Lower leg skin (tissue), 3 donors: ENCODE data around the gene AGPAT1.
A peak's percentile ranks its signal among the peaks of the same experiment; 100 is the strongest.

Experiments used
- POLR2A ChIP-seq, 2 donors: fragments of 450-650 bp; IDR thresholded peaks; one replicate each; pipeline ENCODE4 v1.6.1; 2016 to 2017; ENCODE audit warnings: antibody characterized with exemption in 2 of 2, mild to moderate bottlenecking in 1 of 2, moderate library complexity in 1 of 2
- TF ChIP-seq, protein P1 (sequence below), 3 donors: fragments of 450-650 bp; IDR thresholded peaks; one replicate each; pipeline ENCODE4 v1.5.1; 2016; ENCODE audit warnings: antibody characterized with exemption in 3 of 3, mild to moderate bottlenecking in 3 of 3, moderate library complexity in 2 of 3

- TF ChIP-seq, protein P1, sequence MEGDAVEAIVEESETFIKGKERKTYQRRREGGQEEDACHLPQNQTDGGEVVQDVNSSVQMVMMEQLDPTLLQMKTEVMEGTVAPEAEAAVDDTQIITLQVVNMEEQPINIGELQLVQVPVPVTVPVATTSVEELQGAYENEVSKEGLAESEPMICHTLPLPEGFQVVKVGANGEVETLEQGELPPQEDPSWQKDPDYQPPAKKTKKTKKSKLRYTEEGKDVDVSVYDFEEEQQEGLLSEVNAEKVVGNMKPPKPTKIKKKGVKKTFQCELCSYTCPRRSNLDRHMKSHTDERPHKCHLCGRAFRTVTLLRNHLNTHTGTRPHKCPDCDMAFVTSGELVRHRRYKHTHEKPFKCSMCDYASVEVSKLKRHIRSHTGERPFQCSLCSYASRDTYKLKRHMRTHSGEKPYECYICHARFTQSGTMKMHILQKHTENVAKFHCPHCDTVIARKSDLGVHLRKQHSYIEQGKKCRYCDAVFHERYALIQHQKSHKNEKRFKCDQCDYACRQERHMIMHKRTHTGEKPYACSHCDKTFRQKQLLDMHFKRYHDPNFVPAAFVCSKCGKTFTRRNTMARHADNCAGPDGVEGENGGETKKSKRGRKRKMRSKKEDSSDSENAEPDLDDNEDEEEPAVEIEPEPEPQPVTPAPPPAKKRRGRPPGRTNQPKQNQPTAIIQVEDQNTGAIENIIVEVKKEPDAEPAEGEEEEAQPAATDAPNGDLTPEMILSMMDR (IDR thresholded peaks at IDR 0.05), result no peak
- peak in 1 of 2 donors; percentile 69 for TF ChIP-seq POLR2A (IDR thresholded peaks at IDR 0.05)
Observed at GRCh38 chr6:32190054-32190851, 14.4 kb upstream of the AGPAT1 start, which contains the start of gene PBX2.
